Activated CD8-positive, alpha-beta memory T cell treated with anti-CD3 and anti-CD28 coated beads, Interleukin-2, amount 10 ng/mL, durations not matched to agents 7 days and 5 days (primary cell): Measurements from ENCODE around the gene KRT86. TPM values are rescaled to one million over a fixed set of nuclear protein-coding genes. Genes with fewer than 3 reads are reported as not detected.

ENCODE experiments used
- ATAC-seq: fragments of 150-1000 bp; cut with Tn5 transposase; one replicate; pipeline ENCODE4 v1.10.0; 2021; ENCODE audit warnings: moderate library complexity
- CTCF ChIA-PET: fragments of 350-600 bp; sonication (Branson Sonifier 250); formaldehyde crosslinking; loops from one replicate; lab custom pipeline; 2021; ENCODE audit warnings: antibody characterized with exemption; lab: Charles Lee
- DNase-seq: peaks from one replicate; pipeline ENCODE4 v3.0.0-alpha.2; 2020
- H3K27ac Mint-ChIP-seq: one replicate; pipeline ENCODE4 v1.8.0; 2021; ENCODE audit warnings: mild to moderate bottlenecking, mixed read lengths
- H3K27me3 Mint-ChIP-seq: one replicate; pipeline ENCODE4 v1.8.0; 2021; ENCODE audit warnings: mixed read lengths
- H3K36me3 Mint-ChIP-seq: one replicate; pipeline ENCODE4 v1.8.0; 2021; ENCODE audit warnings: mild to moderate bottlenecking, mixed read lengths
- H3K4me1 Mint-ChIP-seq: one replicate; pipeline ENCODE4 v1.8.0; 2021; ENCODE audit warnings: mixed read lengths
- H3K4me3 Mint-ChIP-seq: one replicate; pipeline ENCODE4 v1.8.0; 2021; ENCODE audit warnings: mild to moderate bottlenecking, moderate library complexity, mixed read lengths
- H3K9me3 Mint-ChIP-seq: one replicate; pipeline ENCODE4 v1.8.0; 2022; ENCODE audit warnings: low read depth, mixed read lengths
- total RNA-seq, 2 experiments: library from RNA; stranded (reverse); gene quantifications; one replicate each; pipeline ENCODE4 v1.2.3, GENCODE V29; 2021

The KRT86 gene
- total RNA-seq, 2 experiments from 2014 or later, result 0.18 to 1.2 TPM

DNA sequence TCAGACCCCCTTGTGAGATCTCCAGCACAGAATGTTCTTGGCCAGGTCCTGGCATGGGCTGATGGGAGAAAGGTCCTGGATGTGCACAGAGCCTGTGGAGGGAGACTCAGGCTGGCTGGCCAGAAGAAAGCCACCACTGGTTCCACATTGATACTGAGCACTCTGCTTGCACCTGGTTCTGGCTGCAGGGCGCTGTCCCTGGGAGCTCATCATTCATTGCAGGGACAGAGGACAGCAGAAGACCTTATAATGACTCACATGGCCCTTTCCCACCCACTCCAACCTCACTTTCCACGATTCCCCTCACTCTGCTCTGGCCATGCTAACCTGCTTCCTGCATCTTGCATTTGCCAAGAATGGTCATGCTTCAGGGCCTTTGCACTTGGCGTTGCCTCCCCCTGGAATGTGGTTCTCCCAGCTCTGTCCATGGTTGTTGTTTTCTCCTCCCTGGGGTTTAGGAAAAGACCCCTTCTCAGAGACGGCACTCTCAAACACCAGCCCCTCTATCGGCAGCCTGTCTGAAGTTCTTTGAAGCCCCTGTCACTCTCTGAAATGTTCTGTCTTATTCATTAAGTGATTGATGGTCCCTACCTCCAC is 31.1 kb upstream of the KRT86 start:
- no peak for ATAC-seq
- H3K4me1 Mint-ChIP-seq, result peaks cover 54% of the 10 kb centered on the region
- peaks cover 5% of the 10 kb centered on the region for H3K27me3 Mint-ChIP-seq
- no peaks in the 10 kb centered on the region for H3K9me3 Mint-ChIP-seq
- H3K27ac Mint-ChIP-seq, result peak overlapping the region; percentile 85
- H3K36me3 Mint-ChIP-seq, result no peaks in the 10 kb centered on the region
- H3K4me3 Mint-ChIP-seq, result no peak overlapping the region
- no peak for DNase-seq
- CTCF ChIA-PET, result interaction anchor here (0.9 to 2.9 kb wide), 8 partner anchors 16 to 86 kb away, joined by 3 to 19 read pairs (median 6); no protein-coding TSS in a partner anchor

DNA sequence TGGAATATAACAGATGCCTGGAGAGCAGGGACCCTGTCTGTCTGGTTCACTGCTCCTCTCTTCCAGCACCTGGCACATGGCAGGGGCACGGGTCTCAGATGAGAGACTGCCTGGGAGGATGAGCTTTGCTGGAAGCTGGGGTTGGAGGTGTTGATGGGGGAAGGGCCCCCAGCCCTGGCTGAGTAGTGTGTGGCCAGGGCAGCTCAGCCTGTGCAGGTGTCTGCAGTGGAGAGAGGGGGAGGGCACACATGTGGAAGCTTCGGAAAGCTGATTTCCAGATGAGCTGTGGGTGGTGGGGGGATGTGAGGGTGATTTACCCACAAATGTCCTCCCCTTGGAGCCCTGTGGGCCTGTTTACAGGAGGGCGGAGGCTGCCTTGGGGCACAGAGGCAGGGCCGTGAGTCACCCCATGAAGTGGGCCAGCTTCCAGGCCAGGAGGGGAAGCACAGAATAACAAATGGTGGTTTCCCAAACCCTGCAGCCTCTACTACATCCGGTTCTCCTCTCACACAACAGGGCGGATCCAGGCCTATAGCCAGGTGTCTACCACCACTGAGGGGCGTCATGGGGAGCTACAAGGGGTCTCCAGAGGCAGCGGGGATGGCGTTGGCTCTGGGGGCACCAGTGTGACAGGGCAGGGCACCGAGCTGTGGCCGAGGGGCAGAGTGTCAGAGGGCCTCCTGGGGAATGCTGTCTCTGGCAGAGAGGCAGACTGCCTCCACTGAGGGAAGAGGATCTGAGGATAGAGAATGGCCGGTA is 30.4 kb upstream of the KRT86 start:
- peaks cover 56% of the 10 kb centered on the region for H3K4me1 Mint-ChIP-seq
- DNase-seq (peak; percentile 81), ATAC-seq (peak; percentile 92)
- H3K27me3 Mint-ChIP-seq, result peaks cover 5% of the 10 kb centered on the region
- H3K27ac Mint-ChIP-seq, result peak overlapping the region; percentile 85
- no peaks in the 10 kb centered on the region for H3K36me3 Mint-ChIP-seq
- H3K9me3 Mint-ChIP-seq, result no peaks in the 10 kb centered on the region
- peak overlapping the region; percentile 39 for H3K4me3 Mint-ChIP-seq
- CTCF ChIA-PET, result interaction anchor here (0.8 to 2.9 kb wide), 12 partner anchors 9 to 640 kb away, joined by 3 to 19 read pairs (median 4); no protein-coding TSS in a partner anchor

DNA sequence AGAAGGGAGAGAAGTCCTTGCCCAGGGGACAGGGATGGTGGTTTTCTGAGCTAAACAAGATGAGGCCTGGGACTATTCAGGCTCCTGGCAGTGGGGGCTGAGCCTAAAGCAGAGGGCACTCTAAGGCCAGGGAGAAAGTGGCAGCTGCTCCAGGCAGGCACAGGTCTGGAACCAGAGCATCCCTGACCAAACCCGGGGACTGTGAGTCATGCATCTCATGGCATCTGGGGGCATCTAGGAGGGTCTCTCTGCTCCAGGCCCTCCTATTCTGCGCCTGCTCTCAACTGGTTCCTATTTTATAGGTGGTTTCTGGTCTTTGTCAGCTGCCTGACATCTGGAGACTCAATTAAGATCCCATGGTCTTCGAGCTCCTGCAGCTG is 29.8 kb upstream of the KRT86 start:
- peak overlapping the region; percentile 39 for H3K4me3 Mint-ChIP-seq
- H3K27ac Mint-ChIP-seq, result peak overlapping the region; percentile 85
- no peaks in the 10 kb centered on the region for H3K9me3 Mint-ChIP-seq
- peaks cover 8% of the 10 kb centered on the region for H3K27me3 Mint-ChIP-seq
- no peak for DNase-seq
- no peak for ATAC-seq
- CTCF ChIA-PET, result interaction anchor here (0.8 to 2.9 kb wide), 9 partner anchors 9 to 640 kb away, joined by 3 to 19 read pairs (median 7); no protein-coding TSS in a partner anchor
- H3K36me3 Mint-ChIP-seq, result no peaks in the 10 kb centered on the region
- peaks cover 60% of the 10 kb centered on the region for H3K4me1 Mint-ChIP-seq

DNA sequence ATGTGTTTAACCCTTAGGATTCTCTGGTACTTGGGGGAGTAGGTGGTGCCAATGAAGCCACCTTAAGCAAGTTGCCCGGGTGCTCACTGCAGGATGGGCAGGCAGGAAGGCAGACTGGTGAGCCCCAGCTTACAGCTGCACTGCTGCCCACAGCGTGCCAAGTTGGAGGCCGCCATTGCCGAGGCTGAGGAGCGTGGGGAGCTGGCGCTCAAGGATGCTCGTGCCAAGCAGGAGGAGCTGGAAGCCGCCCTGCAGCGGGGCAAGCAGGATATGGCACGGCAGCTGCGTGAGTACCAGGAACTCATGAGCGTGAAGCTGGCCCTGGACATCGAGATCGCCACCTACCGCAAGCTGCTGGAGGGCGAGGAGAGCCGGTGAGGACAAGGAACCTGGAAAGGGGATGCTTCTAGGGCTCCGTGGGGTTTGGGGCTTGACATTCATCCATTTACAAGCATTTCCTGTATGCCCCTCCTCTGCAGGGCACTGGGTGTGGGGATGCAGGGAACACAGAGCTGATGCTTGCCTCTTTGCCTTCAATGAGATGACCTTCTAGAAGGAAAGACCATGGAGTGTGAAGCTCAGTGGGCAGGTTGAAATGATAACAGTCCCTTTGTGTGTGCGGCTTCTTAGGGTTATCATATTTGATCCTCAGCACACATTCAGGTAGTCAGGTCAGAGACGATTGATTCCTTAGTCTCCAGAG is 29.0 kb upstream of the KRT86 start:
- H3K36me3 Mint-ChIP-seq, result no peaks in the 10 kb centered on the region
- peaks cover 66% of the 10 kb centered on the region for H3K4me1 Mint-ChIP-seq
- DNase-seq, result no peak
- CTCF ChIA-PET, result interaction anchor here (1.4 to 2.9 kb wide), 9 partner anchors 14 to 639 kb away, joined by 3 to 19 read pairs (median 7); no protein-coding TSS in a partner anchor
- no peaks in the 10 kb centered on the region for H3K9me3 Mint-ChIP-seq
- no peak for ATAC-seq
- H3K27me3 Mint-ChIP-seq, result peaks cover 10% of the 10 kb centered on the region
- H3K4me3 Mint-ChIP-seq, result no peak overlapping the region
- H3K27ac Mint-ChIP-seq, result peak overlapping the region; percentile 73

DNA sequence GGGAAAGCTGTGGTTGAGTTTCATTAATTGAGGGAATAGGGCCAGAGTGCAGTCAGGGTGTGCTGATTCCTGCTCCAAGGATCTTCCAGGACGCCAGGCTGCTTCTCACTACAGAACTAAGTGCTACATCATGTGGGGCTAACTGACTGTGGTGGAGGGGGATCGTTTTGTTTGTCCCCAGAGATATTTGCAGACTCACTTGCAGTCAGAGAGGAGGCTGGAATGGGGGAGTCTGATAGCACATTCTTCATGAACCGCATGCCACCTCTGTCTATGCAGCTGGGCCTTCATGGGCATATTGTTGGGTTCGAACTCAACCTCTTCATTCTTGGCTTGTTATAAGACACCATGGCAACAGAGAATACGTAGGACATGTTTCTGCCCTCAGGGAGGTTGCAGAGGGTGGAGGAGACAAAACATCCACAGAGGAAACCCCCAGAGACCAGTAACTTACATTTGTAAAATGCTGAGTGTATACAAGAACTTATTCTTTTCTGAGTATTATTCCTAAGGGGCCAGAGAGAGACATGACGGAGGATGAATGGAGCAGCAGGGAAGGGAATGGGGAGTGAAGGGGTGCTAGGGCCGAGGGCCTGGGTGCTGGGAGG is 28.4 kb upstream of the KRT86 start:
- DNase-seq (no peak), ATAC-seq (no peak)
- Mint-ChIP-seq H3K36me3 (peaks cover 2% of the 10 kb centered on the region), H3K27ac (peak overlapping the region; percentile 73), H3K9me3 (no peaks in the 10 kb centered on the region), H3K27me3 (peaks cover 12% of the 10 kb centered on the region), H3K4me3 (peak overlapping the region; percentile 7), H3K4me1 (peaks cover 70% of the 10 kb centered on the region)
- CTCF ChIA-PET, result interaction anchor here (1.6 to 2.9 kb wide), 4 partner anchors 14 to 33 kb away, joined by 4 to 19 read pairs (median 8); no protein-coding TSS in a partner anchor

DNA sequence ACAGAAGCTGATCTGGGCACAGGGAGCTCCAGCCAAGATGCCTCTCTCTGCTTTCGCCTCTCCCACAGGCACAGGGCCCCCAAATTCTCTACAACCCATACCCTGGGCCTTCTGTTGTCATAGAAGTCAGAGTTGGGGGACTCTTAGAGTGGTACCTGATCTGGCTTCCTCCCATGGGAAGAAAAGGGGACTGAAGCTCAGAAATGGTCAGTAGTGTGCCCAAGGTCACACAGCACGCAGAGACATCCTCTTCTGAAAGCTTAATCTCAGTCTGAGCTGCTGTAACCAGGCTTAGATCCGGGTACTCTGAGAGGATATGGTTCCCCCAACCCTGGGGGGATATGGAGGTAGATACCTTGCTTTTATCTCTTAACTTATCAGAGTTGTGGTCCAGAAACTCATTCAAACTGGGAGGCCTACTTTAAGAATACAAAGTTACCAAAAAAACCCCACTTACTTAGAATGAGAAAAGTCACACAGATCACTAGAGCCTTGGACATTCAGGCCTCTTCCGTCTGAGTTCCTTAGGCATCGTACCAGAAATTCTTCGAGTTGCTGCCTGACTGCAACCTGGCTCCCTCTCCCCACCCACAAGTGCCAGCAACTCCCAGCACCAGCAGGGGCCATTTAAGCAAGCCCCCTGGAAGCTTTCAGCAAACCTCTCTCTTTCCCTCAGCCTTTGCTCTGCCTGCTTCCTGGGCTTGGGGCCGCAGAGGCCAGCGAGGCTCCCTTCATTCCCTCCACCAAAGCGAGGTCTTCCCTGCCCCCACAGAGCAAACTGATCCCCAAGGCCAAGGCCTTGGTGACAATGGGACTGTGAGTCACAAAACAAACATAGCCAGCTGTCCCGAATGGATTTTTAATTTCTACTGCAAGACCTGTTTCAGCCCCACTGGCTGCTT is 27.5 kb upstream of the KRT86 start:
- peaks cover 79% of the 10 kb centered on the region for H3K4me1 Mint-ChIP-seq
- CTCF ChIA-PET, result interaction anchor here (1.6 to 2.4 kb wide), 2 partner anchors 13 to 32 kb away, joined by 4 to 8 read pairs; no protein-coding TSS in a partner anchor
- H3K36me3 Mint-ChIP-seq, result peaks cover 8% of the 10 kb centered on the region
- no peaks in the 10 kb centered on the region for H3K9me3 Mint-ChIP-seq
- peak overlapping the region; percentile 44 for H3K4me3 Mint-ChIP-seq
- peak overlapping the region; percentile 73 for H3K27ac Mint-ChIP-seq
- peak; percentile 31 for ATAC-seq
- no peak for DNase-seq
- peaks cover 13% of the 10 kb centered on the region for H3K27me3 Mint-ChIP-seq

DNA sequence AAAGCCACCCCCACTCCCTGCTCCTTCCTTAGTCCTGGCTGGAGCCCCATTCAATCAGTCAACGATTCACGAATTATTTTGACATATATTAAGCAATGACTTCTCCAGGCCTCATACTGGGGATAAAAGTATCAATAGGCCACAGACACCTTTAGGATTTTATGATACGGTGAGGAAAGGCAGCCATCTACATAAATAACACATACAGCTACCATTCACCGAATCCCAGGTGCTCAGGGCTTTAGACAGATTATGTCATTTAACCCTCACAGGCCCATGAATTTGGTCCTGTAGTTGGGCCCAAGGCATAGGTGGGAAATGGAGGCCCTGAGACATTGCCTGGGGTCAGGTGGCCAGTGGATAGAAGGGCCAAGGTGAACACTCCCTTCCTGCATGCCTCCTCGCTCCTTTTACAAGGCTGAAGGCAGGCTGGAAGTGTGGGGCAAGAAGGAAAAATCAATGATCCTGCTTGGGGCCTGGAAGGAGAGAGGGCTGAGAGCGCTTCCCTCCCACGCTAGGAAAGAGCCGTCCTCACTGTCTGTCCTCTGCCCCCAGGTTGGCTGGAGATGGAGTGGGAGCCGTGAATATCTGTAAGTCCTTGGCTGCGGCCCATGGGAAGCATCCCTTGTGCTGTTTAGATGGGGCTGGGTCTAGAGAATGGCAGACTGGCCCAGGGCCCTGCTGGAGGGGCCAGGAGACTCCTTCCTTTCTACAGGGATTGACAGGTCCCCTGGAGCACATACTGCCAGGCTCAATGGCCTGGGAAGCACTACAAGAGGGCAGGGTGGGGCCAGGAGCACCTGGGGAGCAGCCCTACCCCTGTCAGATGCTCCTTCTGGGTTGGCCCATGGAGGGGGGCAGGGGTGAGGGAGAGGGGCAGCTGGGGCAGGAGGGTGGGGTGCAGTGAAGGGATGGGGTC is 26.6 kb upstream of the KRT86 start:
- Mint-ChIP-seq H3K27ac (peak overlapping the region; percentile 73), H3K4me1 (peaks cover 82% of the 10 kb centered on the region), H3K36me3 (peaks cover 12% of the 10 kb centered on the region), H3K9me3 (no peaks in the 10 kb centered on the region), H3K4me3 (no peak overlapping the region), H3K27me3 (peaks cover 13% of the 10 kb centered on the region)
- no peak for DNase-seq
- CTCF ChIA-PET, result interaction anchor here (2.4 kb wide), 1 partner anchor 31 kb away, joined by 8 read pairs; no protein-coding TSS in a partner anchor
- no peak for ATAC-seq

DNA sequence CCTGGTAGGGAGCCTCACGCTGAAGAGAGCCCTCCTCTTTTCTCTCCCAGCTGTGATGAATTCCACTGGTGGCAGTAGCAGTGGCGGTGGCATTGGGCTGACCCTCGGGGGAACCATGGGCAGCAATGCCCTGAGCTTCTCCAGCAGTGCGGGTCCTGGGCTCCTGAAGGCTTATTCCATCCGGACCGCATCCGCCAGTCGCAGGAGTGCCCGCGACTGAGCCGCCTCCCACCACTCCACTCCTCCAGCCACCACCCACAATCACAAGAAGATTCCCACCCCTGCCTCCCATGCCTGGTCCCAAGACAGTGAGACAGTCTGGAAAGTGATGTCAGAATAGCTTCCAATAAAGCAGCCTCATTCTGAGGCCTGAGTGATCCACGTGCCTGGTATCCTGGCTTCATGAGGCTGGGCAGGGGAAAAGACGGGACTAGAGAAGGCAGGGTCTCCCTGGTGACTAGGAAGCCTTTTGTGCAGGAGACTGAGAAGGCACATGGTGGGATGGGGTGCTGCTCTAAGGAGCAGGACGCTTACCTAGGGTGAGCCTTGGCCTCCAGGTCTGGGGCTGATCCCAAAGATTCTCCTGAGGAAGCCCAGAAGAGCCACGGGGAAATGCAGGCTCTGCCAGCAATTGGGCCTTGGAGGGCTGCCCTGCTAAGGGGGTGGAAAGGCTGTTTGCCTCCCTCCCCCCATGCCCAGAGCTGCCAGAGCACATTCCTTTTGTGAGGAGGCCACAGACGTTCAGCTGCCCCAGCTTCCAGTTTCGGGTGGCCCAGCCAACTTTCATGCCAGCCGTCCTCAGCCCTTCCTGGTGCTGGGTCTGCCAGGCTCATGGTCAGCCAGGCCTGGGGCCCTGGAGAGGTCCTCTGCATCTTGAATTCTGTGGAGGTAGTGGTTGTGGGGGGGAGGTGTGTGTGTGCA is 25.6 kb upstream of the KRT86 start:
- CTCF ChIA-PET, result no interaction called here
- no peak overlapping the region for H3K27ac Mint-ChIP-seq
- H3K4me1 Mint-ChIP-seq, result peaks cover 76% of the 10 kb centered on the region

DNA sequence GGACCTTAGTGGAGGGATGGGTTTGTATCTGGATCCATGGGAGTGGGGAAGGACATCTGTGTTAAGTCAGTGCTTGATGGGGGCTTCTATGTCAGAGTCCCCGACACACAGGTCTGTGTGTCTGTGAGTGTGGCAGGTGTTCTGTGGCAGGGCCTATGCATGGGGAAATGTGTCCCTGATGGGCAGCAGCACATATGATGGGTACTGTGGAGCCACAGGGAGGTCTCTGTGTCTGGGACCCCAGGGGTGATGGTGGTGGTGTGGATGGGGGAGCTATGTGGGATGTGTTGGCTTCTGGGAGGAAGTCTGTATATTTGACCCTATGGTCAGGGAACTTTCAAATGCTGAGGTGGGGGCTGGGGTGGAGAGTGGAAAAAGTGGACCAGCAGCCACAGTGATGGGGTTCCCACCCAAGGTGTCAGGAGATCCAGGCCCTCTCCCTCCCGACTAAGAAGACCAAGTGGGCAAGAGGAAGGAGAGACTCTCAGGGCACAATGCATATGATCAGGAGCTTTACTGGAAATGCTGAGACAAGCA is 24.9 kb upstream of the KRT86 start:
- H3K9me3 Mint-ChIP-seq, result no peaks in the 10 kb centered on the region
- CTCF ChIA-PET, result interaction anchor here (0.8 to 1.9 kb wide), 2 partner anchors 29 to 78 kb away, joined by 4 to 5 read pairs; no protein-coding TSS in a partner anchor
- peaks cover 12% of the 10 kb centered on the region for H3K36me3 Mint-ChIP-seq
- peak overlapping the region; percentile 64 for H3K27ac Mint-ChIP-seq
- H3K4me1 Mint-ChIP-seq, result peaks cover 69% of the 10 kb centered on the region
- no peak for DNase-seq
- peaks cover 17% of the 10 kb centered on the region for H3K27me3 Mint-ChIP-seq
- H3K4me3 Mint-ChIP-seq, result no peak overlapping the region
- no peak for ATAC-seq

More for the DNA sequence above, 25.6 kb upstream of the KRT86 start:
- ATAC-seq (no peak), DNase-seq (no peak)
- peaks cover 12% of the 10 kb centered on the region for H3K36me3 Mint-ChIP-seq
- peaks cover 17% of the 10 kb centered on the region for H3K27me3 Mint-ChIP-seq
- no peak overlapping the region for H3K4me3 Mint-ChIP-seq
- no peaks in the 10 kb centered on the region for H3K9me3 Mint-ChIP-seq
